ENCODE measurements around the gene CDH26. TPM values are rescaled to one million over a fixed set of nuclear protein-coding genes. Genes with fewer than 3 reads are reported as not detected.

The CDH26 gene
- total RNA-seq (1.8 TPM), polyA plus RNA-seq (14.7 TPM)
- long read RNA-seq, donor 1 = 0 reads
- long read RNA-seq, donor 2 = 0 reads
- long read RNA-seq, donor 3 = 0 reads
- long read RNA-seq, donor 4 = 0 reads
- long read RNA-seq, donor 5 = 0 reads
- long read RNA-seq, donor 6 = 0 reads
- long read RNA-seq, donor 7 = 0 reads
- long read RNA-seq, donor 8 = 0 reads
- long read RNA-seq, donor 9 = 0 reads
- long read RNA-seq, donor 10 = 0 reads

- no peaks in the 10 kb centered on the region for H3K9me3 ChIP-seq (ENCODE audit: control insufficient read depth in 2 of 2, insufficient read depth in 1 of 2, low read length in 1 of 2)
- H3K36me3 ChIP-seq (ENCODE audit: control insufficient read depth in 2 of 2, insufficient read depth in 2 of 2, low read length in 1 of 2) = no peaks in the 10 kb centered on the region
- no peaks in the 10 kb centered on the region for H3K4me1 ChIP-seq (ENCODE audit: control insufficient read depth in 2 of 2, insufficient read depth in 2 of 2, low read length in 2 of 2)
- WGBS = 93% methylated on average over 5 of the region's 5 CpGs
- no peak for DNase-seq (ENCODE audit: low read depth in 6 of 9, low spot score in 9 of 9)
- no peaks in the 10 kb centered on the region for H3K27me3 ChIP-seq (ENCODE audit: control insufficient read depth in 2 of 2, insufficient read depth in 1 of 2, low read length in 1 of 2)
- peak within 1 kb of the TSS; percentile 20 to 21 for H3K4me3 ChIP-seq (ENCODE audit: low read length in 2 of 2)
- H3K27ac ChIP-seq (ENCODE audit: low read depth in 1 of 2, low read length in 1 of 2) = peak within 1 kb of the TSS; percentile 36 to 37
These were observed at the start of gene CDH26 for GRCh38 chr20:59958123-59958522. Gene CDH26, plus strand, starts transcription at chr20:59958423. Its CDS starts 304 bp downstream, at chr20:59958727.

- no peak overlapping the region for H3K4me3 ChIP-seq (ENCODE audit: low read length in 2 of 2)
- no peaks in the 10 kb centered on the region for H3K9me3 ChIP-seq (ENCODE audit: control insufficient read depth in 2 of 2, insufficient read depth in 1 of 2, low read length in 1 of 2)
- no peaks in the 10 kb centered on the region for H3K36me3 ChIP-seq (ENCODE audit: control insufficient read depth in 2 of 2, insufficient read depth in 2 of 2, low read length in 1 of 2)
- DNase-seq (ENCODE audit: low read depth in 6 of 9, low spot score in 9 of 9) = no peak
- no peaks in the 10 kb centered on the region for H3K4me1 ChIP-seq (ENCODE audit: control insufficient read depth in 2 of 2, insufficient read depth in 2 of 2, low read length in 2 of 2)
- H3K27me3 ChIP-seq (ENCODE audit: control insufficient read depth in 2 of 2, insufficient read depth in 1 of 2, low read length in 1 of 2) = no peaks in the 10 kb centered on the region
- H3K27ac ChIP-seq (ENCODE audit: low read depth in 1 of 2, low read length in 1 of 2) = no peak overlapping the region
- WGBS = 96% methylated on average over 5 of the region's 5 CpGs
These were observed 49.4 kb upstream of the CDH26 start for GRCh38 chr20:59908855-59909254.

GRCh38 chr20:59911041-59911440, 47.2 kb upstream of the CDH26 start:
- Histone ChIP-seq H3K27me3 (ENCODE audit: control insufficient read depth in 2 of 2, insufficient read depth in 1 of 2, low read length in 1 of 2) (no peaks in the 10 kb centered on the region), H3K36me3 (ENCODE audit: control insufficient read depth in 2 of 2, insufficient read depth in 2 of 2, low read length in 1 of 2) (no peaks in the 10 kb centered on the region), H3K27ac (ENCODE audit: low read depth in 1 of 2, low read length in 1 of 2) (no peak overlapping the region), H3K4me3 (ENCODE audit: low read length in 2 of 2) (no peak overlapping the region), H3K9me3 (ENCODE audit: control insufficient read depth in 2 of 2, insufficient read depth in 1 of 2, low read length in 1 of 2) (no peaks in the 10 kb centered on the region), H3K4me1 (ENCODE audit: control insufficient read depth in 2 of 2, insufficient read depth in 2 of 2, low read length in 2 of 2) (no peaks in the 10 kb centered on the region)
- DNase-seq (ENCODE audit: low read depth in 6 of 9, low spot score in 9 of 9) = no peak
- 97% methylated on average over 2 of the region's 2 CpGs for WGBS

GRCh38 chr20:59912609-59913008, 45.6 kb upstream of the CDH26 start:
- H3K4me1 ChIP-seq (ENCODE audit: control insufficient read depth in 2 of 2, insufficient read depth in 2 of 2, low read length in 2 of 2) = no peaks in the 10 kb centered on the region
- H3K27ac ChIP-seq (ENCODE audit: low read depth in 1 of 2, low read length in 1 of 2) = no peak overlapping the region
- no peaks in the 10 kb centered on the region for H3K9me3 ChIP-seq (ENCODE audit: control insufficient read depth in 2 of 2, insufficient read depth in 1 of 2, low read length in 1 of 2)
- H3K4me3 ChIP-seq (ENCODE audit: low read length in 2 of 2) = no peak overlapping the region
- no peak for DNase-seq (ENCODE audit: low read depth in 6 of 9, low spot score in 9 of 9)
- H3K27me3 ChIP-seq (ENCODE audit: control insufficient read depth in 2 of 2, insufficient read depth in 1 of 2, low read length in 1 of 2) = no peaks in the 10 kb centered on the region
- WGBS = 85% methylated on average over 4 of the region's 4 CpGs
- H3K36me3 ChIP-seq (ENCODE audit: control insufficient read depth in 2 of 2, insufficient read depth in 2 of 2, low read length in 1 of 2) = no peaks in the 10 kb centered on the region

DNA sequence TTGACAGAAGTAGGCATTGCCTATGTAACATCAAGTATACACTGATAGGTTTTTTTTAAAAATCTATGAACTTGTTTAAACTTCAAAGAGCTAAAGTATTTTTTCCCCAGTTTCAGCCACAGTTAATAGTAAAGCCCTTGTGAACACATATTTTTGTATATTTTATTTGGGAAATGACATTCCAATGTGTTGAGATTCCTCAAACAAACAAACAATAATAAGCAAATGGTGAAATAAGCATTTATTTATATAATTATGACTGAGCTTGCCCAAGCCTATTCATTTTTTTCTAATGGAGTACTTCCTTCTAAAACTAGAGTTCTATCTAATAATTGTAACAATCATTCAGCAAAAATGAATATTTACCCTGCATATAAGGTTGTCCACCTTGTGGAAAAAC, 37.3 kb upstream of the CDH26 start:
- Histone ChIP-seq H3K36me3 (ENCODE audit: control insufficient read depth in 2 of 2, insufficient read depth in 2 of 2, low read length in 1 of 2) (no peaks in the 10 kb centered on the region), H3K9me3 (ENCODE audit: control insufficient read depth in 2 of 2, insufficient read depth in 1 of 2, low read length in 1 of 2) (no peaks in the 10 kb centered on the region), H3K4me1 (ENCODE audit: control insufficient read depth in 2 of 2, insufficient read depth in 2 of 2, low read length in 2 of 2) (no peaks in the 10 kb centered on the region), H3K27me3 (ENCODE audit: control insufficient read depth in 2 of 2, insufficient read depth in 1 of 2, low read length in 1 of 2) (no peaks in the 10 kb centered on the region), H3K27ac (ENCODE audit: low read depth in 1 of 2, low read length in 1 of 2) (no peak overlapping the region), H3K4me3 (ENCODE audit: low read length in 2 of 2) (no peak overlapping the region)
- DNase-seq (ENCODE audit: low read depth in 6 of 9, low spot score in 9 of 9) = no peak

- no peaks in the 10 kb centered on the region for H3K36me3 ChIP-seq (ENCODE audit: control insufficient read depth in 2 of 2, insufficient read depth in 2 of 2, low read length in 1 of 2)
- DNase-seq (ENCODE audit: low read depth in 6 of 9, low spot score in 9 of 9) = no peak
These were observed 34.7 kb upstream of the CDH26 start for GRCh38 chr20:59923514-59923913.

DNA sequence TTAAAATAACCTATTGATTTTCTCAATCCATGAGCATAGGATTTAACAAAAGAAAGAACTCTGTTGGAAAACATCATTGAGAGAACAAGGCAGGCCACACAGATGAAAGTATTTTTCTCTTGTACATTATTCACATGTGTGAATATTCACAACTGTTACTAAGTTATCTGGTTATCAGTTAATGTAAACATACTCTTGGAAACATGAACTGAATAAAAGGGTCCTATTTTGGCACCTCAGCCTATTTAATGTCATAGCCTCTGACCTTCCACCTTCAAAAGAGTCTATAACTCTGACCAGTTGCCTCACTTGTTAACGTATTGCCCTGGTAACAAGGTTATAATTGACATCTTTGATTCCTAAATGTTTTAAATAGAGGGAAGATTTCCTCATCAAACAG, 32.9 kb upstream of the CDH26 start:
- DNase-seq (ENCODE audit: low read depth in 6 of 9, low spot score in 9 of 9) = no peak
- no peaks in the 10 kb centered on the region for H3K9me3 ChIP-seq (ENCODE audit: control insufficient read depth in 2 of 2, insufficient read depth in 1 of 2, low read length in 1 of 2)
- no peaks in the 10 kb centered on the region for H3K27me3 ChIP-seq (ENCODE audit: control insufficient read depth in 2 of 2, insufficient read depth in 1 of 2, low read length in 1 of 2)
- no peaks in the 10 kb centered on the region for H3K4me1 ChIP-seq (ENCODE audit: control insufficient read depth in 2 of 2, insufficient read depth in 2 of 2, low read length in 2 of 2)
- H3K36me3 ChIP-seq (ENCODE audit: control insufficient read depth in 2 of 2, insufficient read depth in 2 of 2, low read length in 1 of 2) = no peaks in the 10 kb centered on the region
- no peak overlapping the region for H3K27ac ChIP-seq (ENCODE audit: low read depth in 1 of 2, low read length in 1 of 2)
- no peak overlapping the region for H3K4me3 ChIP-seq (ENCODE audit: low read length in 2 of 2)
- 96% methylated on average over 1 of the region's 1 CpG for WGBS

More at GRCh38 chr20:59923514-59923913, 34.7 kb upstream of the CDH26 start:
- no peak overlapping the region for H3K4me3 ChIP-seq (ENCODE audit: low read length in 2 of 2)
- H3K27ac ChIP-seq (ENCODE audit: low read depth in 1 of 2, low read length in 1 of 2) = no peak overlapping the region
- H3K27me3 ChIP-seq (ENCODE audit: control insufficient read depth in 2 of 2, insufficient read depth in 1 of 2, low read length in 1 of 2) = no peaks in the 10 kb centered on the region
- H3K9me3 ChIP-seq (ENCODE audit: control insufficient read depth in 2 of 2, insufficient read depth in 1 of 2, low read length in 1 of 2) = no peaks in the 10 kb centered on the region
- WGBS = 97% methylated on average over 1 of the region's 1 CpG
- no peaks in the 10 kb centered on the region for H3K4me1 ChIP-seq (ENCODE audit: control insufficient read depth in 2 of 2, insufficient read depth in 2 of 2, low read length in 2 of 2)

DNA sequence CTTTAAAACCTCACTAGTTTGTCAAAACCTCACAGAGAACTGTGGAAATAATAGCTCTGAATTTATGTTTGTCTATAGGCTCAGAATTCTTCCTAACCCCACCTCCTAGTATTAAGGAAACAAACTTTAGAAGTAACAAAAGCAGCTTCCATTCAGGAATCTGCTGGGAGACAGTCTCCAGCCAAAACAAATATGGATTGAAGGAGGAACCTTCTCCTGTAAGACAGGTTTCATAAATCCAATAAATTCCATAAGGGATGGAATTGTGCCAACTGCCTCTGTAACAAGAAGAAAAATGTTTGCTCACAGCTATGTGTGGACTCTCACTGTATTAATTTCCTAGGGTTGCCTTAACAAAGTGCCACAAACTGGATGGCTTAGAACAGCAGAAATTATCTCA, 32.3 kb upstream of the CDH26 start:
- Histone ChIP-seq H3K4me1 (ENCODE audit: control insufficient read depth in 2 of 2, insufficient read depth in 2 of 2, low read length in 2 of 2) (no peaks in the 10 kb centered on the region), H3K27ac (ENCODE audit: low read depth in 1 of 2, low read length in 1 of 2) (no peak overlapping the region), H3K27me3 (ENCODE audit: control insufficient read depth in 2 of 2, insufficient read depth in 1 of 2, low read length in 1 of 2) (no peaks in the 10 kb centered on the region), H3K36me3 (ENCODE audit: control insufficient read depth in 2 of 2, insufficient read depth in 2 of 2, low read length in 1 of 2) (no peaks in the 10 kb centered on the region), H3K4me3 (ENCODE audit: low read length in 2 of 2) (no peak overlapping the region), H3K9me3 (ENCODE audit: control insufficient read depth in 2 of 2, insufficient read depth in 1 of 2, low read length in 1 of 2) (no peaks in the 10 kb centered on the region)
- no peak for DNase-seq (ENCODE audit: low read depth in 6 of 9, low spot score in 9 of 9)

DNA sequence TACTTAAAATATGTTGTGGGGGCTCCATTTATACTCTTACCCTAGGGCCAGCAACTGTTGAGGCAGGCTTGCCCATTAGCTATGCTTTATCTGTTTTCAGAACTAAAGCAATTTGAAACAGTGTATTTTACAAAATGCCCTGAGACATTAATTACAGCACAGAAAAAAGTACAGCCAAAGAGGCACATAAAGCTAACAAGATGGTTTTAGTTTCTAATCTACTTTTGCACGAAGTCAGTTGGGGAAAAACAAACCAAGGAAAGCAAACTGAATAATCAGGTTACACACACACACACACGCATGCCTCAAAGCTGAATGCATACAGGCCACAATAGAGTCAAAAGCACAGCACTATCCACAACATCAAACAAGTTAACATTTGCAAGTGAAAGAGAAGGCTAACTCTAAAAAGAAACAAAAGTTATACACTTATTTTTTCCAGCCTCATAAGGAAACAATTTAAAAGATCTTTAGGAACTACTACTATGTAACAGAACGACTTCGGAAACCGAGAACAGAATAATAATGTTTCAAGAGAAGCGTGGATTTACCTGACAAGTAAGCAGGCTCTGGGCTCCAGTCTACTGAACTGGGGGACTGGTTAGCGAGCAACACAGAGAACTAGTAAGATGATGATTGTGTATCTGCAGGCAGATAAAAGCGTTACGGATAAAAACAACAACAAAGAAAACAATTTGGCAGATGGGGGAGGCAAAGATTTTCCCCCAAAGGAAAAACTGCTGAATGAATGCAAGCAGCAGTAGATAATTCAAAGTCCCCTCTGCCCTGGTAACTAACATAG, 26.5 kb upstream of the CDH26 start:
- H3K9me3 ChIP-seq (ENCODE audit: control insufficient read depth in 2 of 2, insufficient read depth in 1 of 2, low read length in 1 of 2) = no peaks in the 10 kb centered on the region
- no peak overlapping the region for H3K4me3 ChIP-seq (ENCODE audit: low read length in 2 of 2)
- H3K36me3 ChIP-seq (ENCODE audit: control insufficient read depth in 2 of 2, insufficient read depth in 2 of 2, low read length in 1 of 2) = no peaks in the 10 kb centered on the region
- no peak for DNase-seq (ENCODE audit: low read depth in 6 of 9, low spot score in 9 of 9)
- peaks cover 0 to 16% of the 10 kb centered on the region in 2 donors for H3K27me3 ChIP-seq (ENCODE audit: control insufficient read depth in 2 of 2, insufficient read depth in 1 of 2, low read length in 1 of 2)
- 94% methylated on average over 9 of the region's 9 CpGs for WGBS
- peak overlapping the region in 1 of 2 donors; percentile 4 for H3K27ac ChIP-seq (ENCODE audit: low read depth in 1 of 2, low read length in 1 of 2)
- peaks cover 0 to 5% of the 10 kb centered on the region in 2 donors for H3K4me1 ChIP-seq (ENCODE audit: control insufficient read depth in 2 of 2, insufficient read depth in 2 of 2, low read length in 2 of 2)

All from thymus (tissue), 14 donors.